ENCODE results near the gene CD320.
A peak's percentile ranks its signal among the peaks of the same experiment; 100 is the strongest.
"Not testable (repeated sequence)": the region's sequence is repeated elsewhere in the genome, so short reads cannot be mapped to it uniquely, and the experiment has no call there.

CD320 gene

DNA sequence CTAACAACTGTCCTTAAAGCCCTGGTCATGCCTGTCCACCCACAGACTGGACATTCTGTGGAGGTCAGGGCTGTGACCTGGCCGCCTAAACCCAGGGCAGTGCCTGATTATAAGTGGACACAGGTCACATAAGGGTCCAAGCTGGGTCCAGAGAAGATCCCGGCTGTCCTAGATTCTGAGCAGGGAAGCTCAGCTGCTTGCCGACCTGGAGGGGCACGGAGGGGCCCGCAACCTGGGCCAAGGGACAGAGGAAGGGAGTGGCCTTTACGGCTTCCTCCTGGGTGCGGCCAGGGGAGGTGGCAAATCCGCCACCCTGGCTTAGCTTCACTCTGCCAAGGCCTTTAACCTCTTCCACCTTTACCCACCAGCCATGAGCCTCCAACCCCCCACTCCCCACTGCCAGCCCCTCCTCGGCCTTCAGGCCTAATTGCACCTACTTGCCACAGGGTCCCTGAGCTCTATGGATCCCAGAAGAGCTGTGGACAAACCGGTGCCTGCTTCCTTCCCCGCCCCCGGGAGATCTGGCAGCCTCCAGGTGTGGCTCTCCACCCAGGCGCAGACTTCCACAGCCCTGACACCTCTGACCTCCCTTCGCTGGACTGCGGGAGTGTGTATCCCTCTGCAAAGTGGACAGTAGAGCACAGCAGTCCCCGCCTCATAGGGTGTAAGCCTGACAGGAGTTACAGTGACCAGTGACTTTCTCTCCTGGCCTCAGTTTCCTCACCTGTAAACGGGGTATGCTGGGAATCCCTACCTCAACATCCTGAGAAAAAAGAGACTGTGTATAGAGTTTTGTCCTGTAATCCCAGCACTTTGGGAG is 1.7 kb downstream of the CD320 start:
- DNase-seq, result no peak

DNA sequence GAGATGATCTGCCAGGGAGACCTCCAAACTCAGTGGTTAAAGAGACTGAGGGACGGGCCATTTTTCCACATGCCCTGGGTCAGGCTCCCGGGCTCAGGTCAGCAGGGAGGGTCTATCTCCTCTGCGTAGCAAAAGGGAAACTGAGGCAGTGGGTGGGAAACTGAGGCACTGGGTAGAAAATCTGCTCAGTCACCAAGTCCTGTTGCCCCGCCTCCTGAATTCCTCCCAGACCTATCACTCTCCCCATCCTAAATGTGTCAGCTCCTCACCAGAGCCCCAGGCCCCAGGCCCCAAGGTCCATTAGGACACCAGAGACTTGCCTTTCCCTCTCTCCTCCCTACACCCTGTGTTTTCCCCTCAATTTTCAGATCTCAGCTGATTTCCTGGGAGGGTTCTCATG is 2.4 kb downstream of the CD320 start:
- no peak for DNase-seq

- DNase-seq, result no peak
These were observed 3.1 kb downstream of the CD320 start for GRCh38 chr19:8304841-8305621.

GRCh38 chr19:8302734-8303133 is 5.4 kb downstream of the CD320 start:
- DNase-seq, result no peak

DNA sequence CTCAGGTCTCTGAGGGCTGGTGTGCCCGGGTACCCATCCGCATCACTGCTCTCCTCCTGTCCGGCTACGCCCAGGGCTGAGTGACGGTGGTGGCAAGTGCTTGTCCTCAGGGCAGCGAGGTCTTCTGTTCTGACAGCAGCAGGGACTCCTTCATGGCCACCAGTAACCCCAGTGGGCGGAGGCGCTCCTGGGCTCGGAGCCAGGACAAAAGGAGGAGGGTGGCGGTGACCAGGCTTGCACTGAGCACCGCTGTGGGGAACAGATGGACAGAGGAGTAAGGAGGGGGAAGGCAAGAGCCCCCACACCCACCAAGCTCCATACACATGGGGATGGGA is 5.8 kb downstream of the CD320 start:
- peak; percentile 23 for DNase-seq

DNA sequence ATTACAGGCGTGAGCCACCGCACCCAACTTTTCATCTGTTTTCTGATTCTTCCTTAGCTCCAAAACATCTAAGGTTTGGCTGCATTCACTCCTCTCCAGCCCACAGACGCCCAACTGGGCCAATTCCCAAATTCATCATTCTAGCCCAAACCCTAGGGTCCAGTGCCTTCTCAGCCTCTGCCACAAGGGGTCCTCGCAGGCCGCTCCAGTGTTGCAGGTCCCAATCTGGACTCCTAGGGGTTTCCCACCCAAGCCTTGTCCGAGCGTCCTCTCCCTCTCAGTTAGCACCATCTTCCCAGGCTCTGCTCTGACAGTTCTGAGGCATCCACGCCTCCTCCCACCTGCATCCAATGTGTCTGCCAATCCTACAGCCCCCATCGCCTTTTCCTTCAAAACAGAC is 16.8 kb downstream of the CD320 start:
- DNase-seq, result not testable (repeated sequence)

- not testable (repeated sequence) for DNase-seq
These were observed 31.6 kb downstream of the CD320 start for GRCh38 chr19:8276508-8276907.

GRCh38 chr19:8269724-8270123 is 38.4 kb downstream of the CD320 start:
- DNase-seq, result no peak

GRCh38 chr19:8265872-8266271 is 42.3 kb downstream of the CD320 start:
- no peak for DNase-seq

- not testable (repeated sequence) for DNase-seq
These were observed 43.9 kb downstream of the CD320 start for GRCh38 chr19:8264248-8264647.

GRCh38 chr19:8262431-8262830 is 45.7 kb downstream of the CD320 start:
- no peak for DNase-seq

GRCh38 chr19:8261881-8262280 is 46.3 kb downstream of the CD320 start:
- no peak for DNase-seq

GRCh38 chr19:8261347-8261746 is 46.8 kb downstream of the CD320 start:
- no peak for DNase-seq

DNA sequence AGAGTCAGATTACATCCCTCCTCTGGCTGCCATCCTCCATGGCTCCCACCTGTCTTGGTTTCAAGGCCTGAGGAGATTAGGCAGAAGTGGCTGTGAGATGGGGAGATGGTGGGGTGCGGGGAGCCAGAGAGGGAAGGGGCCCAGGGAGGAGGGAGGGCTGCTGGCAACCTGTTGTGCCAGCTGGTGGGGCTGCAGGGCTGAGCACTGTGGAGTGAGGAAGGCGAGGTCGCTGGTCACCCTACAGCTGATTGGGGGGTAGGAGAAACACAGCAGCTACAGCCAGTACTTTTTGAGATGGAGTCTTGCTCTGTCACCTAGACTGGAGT is 48.3 kb downstream of the CD320 start:
- DNase-seq, result no peak

- no peak for DNase-seq
These were observed 48.8 kb downstream of the CD320 start for GRCh38 chr19:8259142-8259921.

- DNase-seq, result no peak
These were observed 51.1 kb downstream of the CD320 start for GRCh38 chr19:8257052-8257443.

DNA sequence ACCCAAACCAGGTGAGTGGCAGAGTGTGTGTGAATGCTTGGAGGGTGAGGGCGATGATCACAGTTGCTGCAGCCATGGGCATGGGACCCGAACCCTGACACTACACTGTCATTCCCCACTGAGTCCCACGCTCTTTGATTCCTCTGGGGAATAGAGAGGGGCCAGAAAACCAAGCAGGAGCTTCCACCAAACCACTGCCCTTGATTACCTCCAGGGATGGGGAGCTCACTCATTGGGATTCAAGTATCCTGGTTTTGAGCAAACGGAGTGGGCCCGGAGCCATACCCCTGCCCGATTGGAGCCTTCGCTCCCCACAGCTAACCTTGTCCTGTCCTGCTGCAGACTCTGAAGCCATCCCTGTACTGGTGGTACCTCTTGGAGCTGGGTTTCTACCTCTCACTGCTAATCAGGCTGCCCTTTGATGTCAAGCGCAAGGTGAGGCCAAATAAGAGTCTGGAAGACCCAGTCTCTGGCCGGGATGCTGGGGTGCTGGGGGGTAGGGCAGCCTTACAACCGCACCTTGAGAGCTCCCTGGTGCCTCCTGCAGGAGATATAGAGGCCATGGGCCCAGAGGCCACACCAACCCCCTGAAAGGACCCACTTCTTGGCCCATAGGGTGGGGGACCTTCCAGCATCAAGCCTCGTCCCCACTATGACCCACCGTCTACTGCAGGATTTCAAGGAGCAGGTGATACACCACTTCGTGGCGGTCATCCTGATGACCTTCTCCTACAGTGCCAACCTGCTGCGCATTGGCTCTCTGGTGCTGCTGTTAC is 51.7 kb downstream of the CD320 start:
- DNase-seq, result no peak

DNA sequence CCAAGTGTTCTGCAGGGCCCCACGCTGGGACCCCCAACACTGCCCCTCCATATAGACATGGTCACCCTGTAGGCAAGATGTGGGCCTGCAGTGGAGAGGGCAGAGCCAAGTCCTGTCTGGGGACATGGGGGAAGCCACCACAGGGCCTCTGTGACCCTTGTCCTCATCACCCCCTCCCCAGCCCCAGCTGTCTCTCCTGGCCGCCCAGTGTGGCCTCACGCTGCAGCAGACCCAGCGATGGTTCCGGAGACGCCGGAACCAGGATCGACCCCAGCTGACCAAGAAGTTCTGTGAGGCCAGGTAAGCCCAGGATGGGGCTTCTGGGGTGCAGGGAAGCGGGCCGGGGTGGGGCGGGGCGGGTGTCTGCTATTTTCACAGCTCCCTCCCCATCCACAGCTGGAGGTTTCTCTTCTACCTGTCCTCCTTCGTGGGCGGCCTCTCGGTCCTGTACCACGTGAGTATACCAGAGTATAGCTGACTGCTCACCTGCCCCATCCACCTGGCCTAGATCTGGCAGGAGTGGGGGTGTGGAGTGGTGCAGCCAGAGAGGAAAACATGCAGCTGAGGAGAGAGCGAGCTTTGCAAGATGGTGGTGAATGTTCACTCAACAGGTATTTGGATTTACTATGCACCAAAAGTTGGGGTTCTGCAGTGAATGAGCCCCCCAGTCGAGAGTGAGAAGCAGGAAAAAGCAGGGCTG is 52.6 kb downstream of the CD320 start:
- DNase-seq, result no peak

DNA sequence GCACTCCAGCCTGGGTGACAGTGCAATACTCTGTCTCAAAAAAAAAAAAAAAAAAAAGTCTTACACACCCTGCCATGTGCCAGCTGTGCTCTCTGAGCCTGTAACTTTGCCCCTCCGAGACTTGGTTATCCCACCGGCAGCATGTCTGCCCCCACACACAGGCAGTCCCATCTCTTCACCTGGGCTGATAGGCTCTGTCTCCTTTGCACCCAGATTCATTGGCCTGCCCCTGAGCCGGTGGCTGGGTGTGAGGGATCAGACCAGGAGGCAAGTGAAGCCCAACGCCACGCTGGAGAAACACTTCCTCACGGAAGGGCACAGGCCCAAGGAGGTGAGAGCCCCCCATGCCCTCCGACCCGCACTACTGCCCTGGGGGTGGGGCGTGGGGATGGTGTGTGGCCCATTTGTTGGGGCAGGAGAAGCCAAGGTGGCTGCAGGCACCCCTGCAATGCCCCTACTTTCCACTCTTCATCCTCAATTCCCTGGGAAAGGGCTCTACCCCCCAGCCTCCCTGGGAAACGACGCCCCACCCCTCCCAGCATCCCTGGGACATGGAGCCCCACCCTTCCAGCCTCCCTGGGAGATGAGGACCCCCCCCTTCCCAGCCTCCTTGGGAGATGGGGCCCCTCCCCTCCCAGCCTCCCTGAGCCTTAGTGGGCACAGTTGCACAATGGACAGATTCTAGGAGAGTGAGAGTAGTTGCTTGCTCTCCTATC is 53.7 kb downstream of the CD320 start:
- DNase-seq, result no peak

DNA sequence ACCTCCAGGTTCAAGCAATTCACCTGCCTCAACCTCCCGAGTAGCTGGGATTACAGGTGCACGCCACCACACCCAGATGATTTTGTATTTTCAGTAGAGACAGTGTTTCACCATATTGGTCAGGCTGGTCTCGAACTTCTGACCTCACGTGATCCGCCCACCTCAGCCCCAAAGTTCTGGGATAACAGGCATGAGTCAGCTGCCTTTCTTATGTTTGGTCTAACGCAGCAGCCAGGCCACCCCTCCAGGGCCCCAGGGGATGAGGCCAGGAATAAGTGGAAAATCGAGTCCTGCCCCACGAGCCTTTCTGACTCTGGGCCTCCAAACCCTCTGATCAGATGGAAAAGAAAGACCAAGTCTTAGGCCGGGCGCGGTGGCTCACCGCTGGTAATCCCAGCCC is 54.5 kb downstream of the CD320 start:
- no peak for DNase-seq

DNA sequence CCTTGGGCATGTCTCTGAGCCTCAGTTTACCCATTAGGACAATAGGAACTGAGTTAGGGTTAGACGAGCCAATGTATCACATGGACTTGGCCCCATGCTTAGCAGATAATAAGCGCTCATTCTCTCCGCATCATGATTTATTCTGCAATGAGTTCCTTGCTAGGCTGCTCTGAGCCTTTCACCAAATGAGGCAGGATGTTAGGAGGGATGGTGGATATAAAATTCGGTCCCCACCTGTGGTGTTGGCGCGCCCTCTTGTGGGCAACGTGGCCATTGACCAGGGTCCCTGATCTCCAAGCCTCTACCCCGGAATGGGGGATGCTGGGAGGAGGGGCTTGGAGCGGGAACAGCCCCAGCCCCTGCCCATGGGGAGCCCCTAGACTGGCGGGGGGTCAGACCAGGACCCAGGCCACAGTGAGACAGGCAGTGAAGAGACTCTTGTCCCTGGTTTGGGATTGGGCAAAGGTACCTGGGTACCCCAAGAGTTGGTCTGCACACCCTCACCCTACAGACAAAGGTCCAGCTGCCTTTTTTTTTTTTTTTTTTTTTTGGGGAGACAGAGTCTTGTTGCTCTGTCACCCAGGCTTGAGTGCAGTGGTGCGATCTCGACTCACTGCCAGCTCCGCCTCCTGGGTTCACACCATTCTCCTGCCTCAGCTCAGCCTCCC is 55.1 kb downstream of the CD320 start:
- peak; percentile 37 for DNase-seq
